Measurements from ENCODE around the gene HIPK4. TPM values are rescaled to one million over a fixed set of nuclear protein-coding genes. Genes with fewer than 3 reads are reported as not detected.

HIPK4 gene
- total and polyA plus RNA-seq, 2 experiments from 2014 or later: 0.21 to 0.52 TPM

GRCh38 chr19:40388481-40388880, 1.5 kb downstream of the HIPK4 start:
- ATAC-seq: no peak
- Histone ChIP-seq H3K9me2 (ENCODE audit: insufficient read depth) (no peaks in the 10 kb centered on the region), H4K20me1 (replicated peaks; ENCODE audit: insufficient read depth) (no peaks in the 10 kb centered on the region), H3F3A (replicated peaks; ENCODE audit: low read depth) (no peaks in the 10 kb centered on the region), H3K4me1 (ENCODE audit: insufficient read depth) (no peaks in the 10 kb centered on the region; the same call in 1 of the 2 replicates), H3K27ac (ENCODE audit: low read depth) (no peak overlapping the region), H3K4me2 (no peak overlapping the region), H2AFZ (no peak overlapping the region), H3K36me3 (ENCODE audit: insufficient read depth) (no peaks in the 10 kb centered on the region), H3K79me2 (replicated peaks; ENCODE audit: insufficient read depth) (no peaks in the 10 kb centered on the region), H3K27me3 (ENCODE audit: insufficient read depth) (no peaks in the 10 kb centered on the region), H3K4me3 (no peak overlapping the region)
- Mint-ChIP-seq H3K27ac (no peak overlapping the region), H3K36me3 (ENCODE audit: low read depth) (no peaks in the 10 kb centered on the region), H3K4me3 (no peak overlapping the region), H3K4me1 (peaks cover 16% of the 10 kb centered on the region), H3K27me3 (ENCODE audit: insufficient read depth, low read depth, poor library complexity) (peaks cover 13% of the 10 kb centered on the region), H3K9me3 (no peaks in the 10 kb centered on the region)
- TF ChIP-seq EZH2phosphoT487 (IDR thresholded peaks at IDR 0.05; ENCODE audit: unreplicated experiment): no peak
- TF ChIP-seq ZNF331 (CRISPR knock-in tag; IDR thresholded peaks at IDR 0.05; ENCODE audit: low read depth): no peak
- TF ChIP-seq JUNB (IDR thresholded peaks at IDR 0.05; ENCODE audit: unreplicated experiment): no peak
- no peak for TF ChIP-seq ETS1 (IDR thresholded peaks at IDR 0.05)
- TF ChIP-seq REST (IDR thresholded peaks at IDR 0.05; ENCODE audit: unreplicated experiment): no peak
- no peak for TF ChIP-seq CREB1 (CRISPR knock-in tag; IDR thresholded peaks at IDR 0.05; ENCODE audit: low read depth)
- DNase-seq (ENCODE audit: low spot score): no peak

- Mint-ChIP-seq H3K4me1 (peaks cover 10% of the 10 kb centered on the region; the same call in 2 of the 3 replicates), H3K4me3 (no peak overlapping the region), H3K36me3 (ENCODE audit: low read depth) (no peaks in the 10 kb centered on the region), H3K27ac (no peak overlapping the region), H3K9me3 (no peaks in the 10 kb centered on the region), H3K27me3 (ENCODE audit: insufficient read depth, low read depth, poor library complexity) (peaks cover 16% of the 10 kb centered on the region)
- H3K79me2 ChIP-seq (replicated peaks; ENCODE audit: insufficient read depth): no peaks in the 10 kb centered on the region
- DNase-seq (ENCODE audit: low spot score) (no peak), ATAC-seq (no peak)
- no peaks in the 10 kb centered on the region for H3K36me3 ChIP-seq (ENCODE audit: insufficient read depth)
- H2AFZ ChIP-seq: no peak overlapping the region
- H4K20me1 ChIP-seq (replicated peaks; ENCODE audit: insufficient read depth): no peaks in the 10 kb centered on the region
- no peak overlapping the region for H3K4me3 ChIP-seq
- no peak overlapping the region for H3K27ac ChIP-seq (ENCODE audit: low read depth)
- H3K9me2 ChIP-seq (ENCODE audit: insufficient read depth): no peaks in the 10 kb centered on the region
- no peaks in the 10 kb centered on the region; the same call in 1 of the 2 replicates for H3K4me1 ChIP-seq (ENCODE audit: insufficient read depth)
- H3K4me2 ChIP-seq: no peak overlapping the region
- H3K27me3 ChIP-seq (ENCODE audit: insufficient read depth): no peaks in the 10 kb centered on the region
- H3F3A ChIP-seq (replicated peaks; ENCODE audit: low read depth): no peaks in the 10 kb centered on the region
- TF ChIP-seq EZH2 (IDR thresholded peaks at IDR 0.05; ENCODE audit: low read depth, unreplicated experiment) (no peak), NANOG (IDR thresholded peaks at IDR 0.05; ENCODE audit: borderline replicate concordance) (no peak), EZH2phosphoT487 (IDR thresholded peaks at IDR 0.05; ENCODE audit: unreplicated experiment) (no peak), ETS1 (IDR thresholded peaks at IDR 0.05) (no peak), JUNB (IDR thresholded peaks at IDR 0.05; ENCODE audit: unreplicated experiment) (no peak), ZNF114 (CRISPR knock-in tag; IDR thresholded peaks at IDR 0.05) (no peak), ZNF331 (CRISPR knock-in tag; IDR thresholded peaks at IDR 0.05; ENCODE audit: low read depth) (no peak), POLR2AphosphoS5 (IDR thresholded peaks at IDR 0.05; ENCODE audit: low read depth) (no peak), CREB1 (CRISPR knock-in tag; IDR thresholded peaks at IDR 0.05; ENCODE audit: low read depth) (no peak)
These were observed 2.8 kb downstream of the HIPK4 start for GRCh38 chr19:40387155-40387554.
